Gastrocnemius medialis (tissue), 4 donors: ENCODE data around the gene KIFC3.

Experiments
- CTCF ChIP-seq, 5 experiments: fragments of 450-650 bp in 3 of 5; fragments of 200-600 bp in 2 of 5; sonication (generic) in 2 of 5; IDR thresholded peaks in 4 of 5; conservative IDR thresholded peaks in 1 of 5; 1 replicate in 4 of 5; 2 replicates in 1 of 5; pipeline ENCODE4 v1.5.1; 2016 to 2019; ENCODE audit warnings: antibody characterized with exemption in 5 of 5, mild to moderate bottlenecking in 3 of 5, moderate library complexity in 3 of 5
- POLR2A ChIP-seq, 2 donors: fragments of 450-650 bp; IDR thresholded peaks; one replicate each; pipeline ENCODE4 v1.6.1; 2017; ENCODE audit warnings: antibody characterized with exemption in 2 of 2, mild to moderate bottlenecking in 2 of 2, moderate library complexity in 2 of 2

- TF ChIP-seq POLR2A (IDR thresholded peaks at IDR 0.05) (no peak), CTCF (IDR thresholded peaks at IDR 0.05 in 4 of 5, conservative IDR thresholded peaks at IDR 0.05 in 1 of 5) (no peak)
These were observed 42.5 kb downstream of the KIFC3 start for GRCh38 chr16:57759541-57760356.
